NCI-H460 (cell line): Measurements from ENCODE around the gene MMP23B. TPM values are rescaled to one million over a fixed set of nuclear protein-coding genes. Genes with fewer than 3 reads are reported as not detected.

Source experiments
- total RNA-seq: library from RNA; depleted of rRNA; stranded (reverse); fragments of >200 nt; shearing (Covaris generic); gene quantifications from 2 replicates; pipeline ENCODE4 v1.2.3, GENCODE V29; 2014; rRNA removed

The MMP23B gene
- total RNA-seq, 1 experiment from 2014 or later: 0.15 TPM

Other genes starting within 250 kb of the MMP23B start
- 70.1 and 110 TPM in 2 replicates for gene CCNL2, start 232.8 kb upstream of the MMP23B start, total RNA-seq
- 132 and 136 TPM in 2 replicates for gene MRPL20, start 224.9 kb upstream of the MMP23B start, total RNA-seq
- 0.15 TPM in 1 of 2 replicates, not detected in the other for gene ANKRD65, start 210.9 kb upstream of the MMP23B start, total RNA-seq
- 5.0 and 8.0 TPM in 2 replicates for gene VWA1, start 196.5 kb upstream of the MMP23B start, total RNA-seq
- gene ATAD3C, start 182.5 kb upstream of the MMP23B start, total RNA-seq: 0.05 and 0.06 TPM in 2 replicates
- 15.4 and 21.1 TPM in 2 replicates for gene ATAD3B, start 160.4 kb upstream of the MMP23B start, total RNA-seq
- 24.5 and 25.9 TPM in 2 replicates for gene ATAD3A, start 120.0 kb upstream of the MMP23B start, total RNA-seq
- gene TMEM240, start 91.5 kb upstream of the MMP23B start, total RNA-seq: 0.67 TPM in 1 of 2 replicates, not detected in the other
- gene SSU72, start 57.3 kb upstream of the MMP23B start, total RNA-seq: 94.5 and 112 TPM in 2 replicates
- gene FNDC10, start 32.0 kb upstream of the MMP23B start, total RNA-seq: 2.0 and 2.2 TPM in 2 replicates
- 18.9 and 19.0 TPM in 2 replicates for gene MIB2, start 16.7 kb upstream of the MMP23B start, total RNA-seq
- gene CDK11B, start 26.8 kb downstream of the MMP23B start, total RNA-seq: 8.7 and 11.3 TPM in 2 replicates
- 17.6 and 20.1 TPM in 2 replicates for gene SLC35E2B, start 60.6 kb downstream of the MMP23B start, total RNA-seq
- gene CDK11A, start 92.2 kb downstream of the MMP23B start, total RNA-seq: 11.5 and 17.3 TPM in 2 replicates
- 41.3 and 48.5 TPM in 2 replicates for gene NADK, start 146.3 kb downstream of the MMP23B start, total RNA-seq